ENCODE results near the gene ARPP21. TPM values are rescaled to one million over a fixed set of nuclear protein-coding genes. Genes with fewer than 3 reads are reported as not detected.

The ARPP21 gene
- total RNA-seq, 8 experiments from 2014 or later = 0.25 to 3.9 (median 1.8) TPM; not detected in 1

DNA sequence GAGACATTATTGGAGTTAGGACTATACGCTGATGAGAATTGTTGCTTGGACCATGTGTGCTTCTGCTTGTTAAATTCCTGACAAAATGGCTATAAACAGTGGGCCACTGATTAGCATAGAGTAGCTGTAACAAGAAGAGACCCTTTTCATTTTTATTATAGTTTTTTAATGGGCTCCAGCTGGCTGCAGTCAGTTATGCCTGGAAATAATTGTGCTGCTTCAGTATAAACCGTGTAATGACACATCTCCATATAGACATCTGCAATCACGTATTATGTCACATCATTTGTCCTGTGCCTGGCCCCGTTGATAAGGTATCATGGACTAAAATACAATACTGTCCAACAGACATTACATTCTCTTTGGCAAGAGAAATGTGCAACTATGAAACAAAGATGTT lies 50.9 kb downstream of the ARPP21 start:
- in situ Hi-C loops (cut with MboI; ENCODE audit: low pct_unique_long_range_greater_than_20kb in 2 of 9, low sequenced_read_pairs in 9 of 9, unreplicated experiment in 9 of 9) = no loop called here
- Histone ChIP-seq H3K4me3 (no peak overlapping the region), H3K27ac (no peak overlapping the region), H3K4me1 (replicated peaks in 1 of 2) (no peaks in the 10 kb centered on the region)
- 0 to 100% (median 67%) methylated on average over 1 to 4 of the region's 4 CpGs; no CpG with 5 or more reads in 1 of the 10 experiments for WGBS, 10 experiments
- ATAC-seq (replicated peaks in 6 of 8) = peak in 1 of 8 experiments; percentile 19

DNA sequence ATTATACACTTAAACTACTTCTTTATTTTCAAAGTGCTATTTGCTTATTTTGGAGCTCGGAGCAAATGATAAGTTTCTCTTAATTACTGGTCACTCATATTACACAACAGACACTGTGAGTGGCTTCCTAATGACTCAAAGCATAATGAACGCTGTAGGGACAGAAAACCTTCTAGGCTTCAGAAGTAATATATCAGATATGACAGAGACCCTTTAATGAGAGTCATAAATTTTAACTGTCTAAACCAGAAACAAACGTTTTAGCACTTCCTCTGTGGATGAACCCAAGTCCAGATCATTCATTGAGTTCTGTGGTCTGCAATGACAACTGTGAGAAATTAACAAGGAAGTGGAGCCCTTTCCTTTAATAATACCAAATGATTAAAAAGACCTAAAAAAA lies 66.6 kb downstream of the ARPP21 start:
- peak in 5 of 8 experiments; percentile 63 to 87 (median 83) for ATAC-seq (replicated peaks in 6 of 8)
- in situ Hi-C loops (cut with MboI; ENCODE audit: low pct_unique_long_range_greater_than_20kb in 2 of 9, low sequenced_read_pairs in 9 of 9, unreplicated experiment in 9 of 9) = no loop called here
- Histone ChIP-seq H3K27ac (no peak overlapping the region), H3K4me3 (no peak overlapping the region), H3K4me1 (replicated peaks in 1 of 2) (peaks cover 6 to 11% of the 10 kb centered on the region in 2 donors)
- 6 to 90% (median 36%) methylated on average over 1 to 3 of the region's 3 CpGs for WGBS, 10 experiments

DNA sequence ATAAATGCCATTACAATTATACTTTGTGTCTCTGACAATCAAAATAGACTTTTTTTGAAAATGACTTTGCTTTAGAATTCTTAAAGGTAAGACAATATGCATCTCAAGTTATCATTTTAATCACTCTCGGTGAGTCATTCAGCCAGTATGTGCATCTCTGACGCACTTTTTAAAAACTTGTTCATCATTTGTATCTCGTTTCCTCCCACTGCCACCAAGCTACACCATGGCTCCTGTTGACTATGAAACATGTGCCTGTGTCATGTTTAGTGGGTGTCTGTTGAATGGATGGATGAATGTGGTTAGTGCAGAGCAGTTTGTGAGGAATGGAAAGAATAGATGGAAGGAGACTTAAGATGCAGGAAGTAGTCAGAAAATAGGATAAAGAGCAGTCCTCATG lies 68.6 kb downstream of the ARPP21 start:
- Histone ChIP-seq H3K4me3 (no peak overlapping the region), H3K4me1 (replicated peaks in 1 of 2) (peaks cover 6 to 16% of the 10 kb centered on the region in 2 donors), H3K27ac (no peak overlapping the region)
- WGBS, 10 experiments = 14 to 100% (median 81%) methylated on average over 1 to 3 of the region's 3 CpGs; no CpG with 5 or more reads in 2 of the 10 experiments
- peak in 2 of 8 experiments; percentile 57 to 74 for ATAC-seq (replicated peaks in 6 of 8)
- in situ Hi-C loops (cut with MboI; ENCODE audit: low pct_unique_long_range_greater_than_20kb in 2 of 9, low sequenced_read_pairs in 9 of 9, unreplicated experiment in 9 of 9) = no loop called here

DNA sequence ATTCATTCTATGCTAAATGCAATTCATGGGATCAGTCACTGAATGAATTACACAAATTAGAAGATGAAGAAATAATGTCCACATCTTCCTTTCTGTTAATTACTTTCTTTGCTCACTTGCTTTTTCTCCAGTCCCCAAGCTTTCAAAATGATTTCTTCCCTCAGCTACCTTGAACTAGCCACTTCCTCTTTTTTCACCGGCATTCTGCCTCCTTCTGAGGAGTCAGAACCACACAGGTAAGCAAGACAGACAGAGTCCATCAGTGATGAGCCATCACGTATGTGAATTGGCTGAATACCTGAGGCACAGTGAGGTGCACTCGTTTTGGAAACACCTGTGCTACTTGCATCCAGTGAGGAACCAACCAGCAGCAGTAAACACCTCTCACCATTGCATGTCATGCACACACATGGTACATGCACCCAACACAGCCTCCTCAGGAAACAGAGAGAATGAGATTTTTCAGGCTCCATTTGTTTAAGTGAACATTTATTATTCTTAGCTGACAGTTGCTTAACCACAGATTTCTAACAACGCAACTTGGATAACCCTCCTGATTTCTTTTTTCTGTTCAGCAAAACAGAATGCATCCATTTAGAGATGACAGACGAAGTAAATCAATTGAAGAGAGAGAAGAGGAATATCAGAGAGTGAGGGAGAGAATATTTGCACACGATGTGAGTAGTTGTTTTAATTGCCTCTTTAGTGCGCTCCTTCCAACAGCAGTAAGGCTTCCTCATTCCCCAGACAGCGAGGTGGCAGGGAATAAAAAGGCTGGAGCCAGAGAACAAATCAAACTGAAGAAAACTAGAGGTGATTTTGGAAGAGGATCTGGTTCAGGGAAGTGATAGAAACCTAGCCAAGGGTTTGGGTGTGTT lies 69.3 kb downstream of the ARPP21 start:
- Histone ChIP-seq H3K27ac (peak overlapping the region in 1 of 2 donors; percentile 15), H3K4me1 (replicated peaks in 1 of 2) (peaks cover 6 to 16% of the 10 kb centered on the region in 2 donors), H3K4me3 (no peak overlapping the region)
- 3 to 83% (median 64%) methylated on average over 2 to 8 of the region's 8 CpGs; no CpG with 5 or more reads in 1 of the 10 experiments for WGBS, 10 experiments
- in situ Hi-C loops (cut with MboI; ENCODE audit: low pct_unique_long_range_greater_than_20kb in 2 of 9, low sequenced_read_pairs in 9 of 9, unreplicated experiment in 9 of 9) = no loop called here
- peak in 5 of 8 experiments; percentile 57 to 76 (median 74) for ATAC-seq (replicated peaks in 6 of 8)

DNA sequence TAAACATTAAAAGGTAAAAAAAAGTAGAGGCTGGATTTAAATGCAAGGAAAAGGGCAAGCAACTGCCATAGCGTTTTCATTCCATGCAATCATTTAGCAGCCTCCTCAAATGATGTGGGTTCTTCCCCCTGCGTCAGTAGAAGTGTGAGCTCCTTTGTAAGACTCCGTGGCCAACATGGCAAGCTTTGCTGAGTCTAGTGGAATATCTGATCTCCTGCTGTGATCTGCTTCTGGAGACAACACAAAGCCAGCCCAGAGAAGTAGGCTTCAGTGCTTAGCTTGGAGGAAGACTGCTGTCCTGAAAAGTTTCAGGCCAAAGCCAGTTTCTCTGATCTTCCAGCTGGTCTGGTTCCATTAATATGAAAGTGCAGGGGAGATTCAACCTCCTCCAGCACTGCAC lies 70.4 kb downstream of the ARPP21 start:
- 10 to 100% (median 73%) methylated on average over 1 to 3 of the region's 3 CpGs; no CpG with 5 or more reads in 3 of the 10 experiments for WGBS, 10 experiments
- H3K27ac ChIP-seq = no peak overlapping the region

DNA sequence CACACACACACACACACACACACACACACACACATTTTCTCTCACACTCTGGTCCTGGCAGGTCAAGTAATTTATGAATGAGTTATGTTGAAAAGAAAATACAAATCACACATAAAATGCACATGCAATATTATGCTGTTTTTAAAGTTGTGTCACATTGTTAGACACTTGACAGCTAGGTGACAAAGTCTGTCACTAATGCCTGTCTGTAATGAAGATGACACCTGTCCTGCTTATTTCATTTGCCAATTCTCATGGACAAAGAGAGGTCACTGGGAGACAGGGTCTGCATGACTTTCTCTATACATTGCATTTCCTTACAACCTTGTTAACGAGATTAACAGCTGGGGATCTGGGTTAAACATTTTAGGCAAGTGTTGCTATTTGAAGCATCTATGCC lies 71.2 kb downstream of the ARPP21 start:
- in situ Hi-C loops (cut with MboI; ENCODE audit: low pct_unique_long_range_greater_than_20kb in 2 of 9, low sequenced_read_pairs in 9 of 9, unreplicated experiment in 9 of 9) = no loop called here
- Histone ChIP-seq H3K4me3 (no peak overlapping the region), H3K27ac (no peak overlapping the region), H3K4me1 (replicated peaks in 1 of 2) (peaks cover 6 to 16% of the 10 kb centered on the region in 2 donors)
- WGBS, 10 experiments = 0 to 100% (median 53%) methylated on average over 1 of the region's 1 CpG; no CpG with 5 or more reads in 2 of the 10 experiments
- no peak for ATAC-seq (replicated peaks in 6 of 8)

More for the DNA sequence above, 70.4 kb downstream of the ARPP21 start:
- no peak for ATAC-seq (replicated peaks in 6 of 8)
- Histone ChIP-seq H3K4me1 (replicated peaks in 1 of 2) (peaks cover 6 to 16% of the 10 kb centered on the region in 2 donors), H3K4me3 (no peak overlapping the region)
- in situ Hi-C loops (cut with MboI; ENCODE audit: low pct_unique_long_range_greater_than_20kb in 2 of 9, low sequenced_read_pairs in 9 of 9, unreplicated experiment in 9 of 9) = no loop called here

DNA sequence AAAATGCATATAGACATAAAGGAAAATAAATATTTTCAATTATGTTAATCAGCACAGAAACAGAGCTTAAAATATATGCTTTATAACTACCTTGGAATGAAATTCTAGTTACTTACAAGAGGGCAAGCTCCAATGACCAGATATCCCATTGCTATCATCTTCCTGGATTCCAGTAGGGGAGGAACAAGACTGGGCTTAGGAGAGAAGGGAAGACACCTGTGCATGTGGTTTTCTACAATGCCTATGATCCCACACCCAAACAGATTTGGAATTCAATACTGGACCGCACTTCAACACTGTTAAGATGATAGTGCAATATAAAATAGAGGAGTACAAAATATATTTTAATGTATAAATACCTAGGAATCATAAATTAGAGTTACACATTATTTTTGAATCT lies 79.6 kb downstream of the ARPP21 start:
- WGBS, 10 experiments = 50 to 100% (median 80%) methylated on average over 1 of the region's 1 CpG; no CpG with 5 or more reads in 1 of the 10 experiments

DNA sequence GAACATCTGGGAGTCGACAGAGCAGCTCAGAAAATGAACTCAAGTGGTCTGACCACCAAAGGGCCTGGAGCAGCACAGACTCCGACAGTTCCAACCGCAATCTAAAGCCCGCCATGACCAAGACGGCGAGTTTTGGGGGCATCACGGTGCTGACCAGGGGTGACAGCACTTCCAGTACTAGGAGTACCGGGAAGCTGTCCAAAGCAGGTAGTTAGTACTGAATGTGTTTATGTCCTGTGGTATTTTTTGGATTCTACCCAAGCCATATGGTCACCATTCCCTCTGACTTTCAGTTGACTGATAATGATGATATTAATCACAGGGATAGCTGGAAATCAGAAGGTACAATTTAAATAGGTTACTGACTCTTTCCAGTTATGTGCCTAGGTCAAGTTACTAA lies 82.3 kb downstream of the ARPP21 start:
- in situ Hi-C loops (cut with MboI; ENCODE audit: low pct_unique_long_range_greater_than_20kb in 2 of 9, low sequenced_read_pairs in 9 of 9, unreplicated experiment in 9 of 9) = no loop called here
- Histone ChIP-seq H3K27ac (no peak overlapping the region), H3K4me3 (no peak overlapping the region), H3K4me1 (replicated peaks in 1 of 2) (peaks cover 0 to under 1% of the 10 kb centered on the region in 2 donors)
- no peak for ATAC-seq (replicated peaks in 6 of 8)
- WGBS, 10 experiments = 15 to 100% (median 71%) methylated on average over 1 to 7 of the region's 8 CpGs; no CpG with 5 or more reads in 2 of the 10 experiments

More for the DNA sequence above, 79.6 kb downstream of the ARPP21 start:
- in situ Hi-C loops (cut with MboI; ENCODE audit: low pct_unique_long_range_greater_than_20kb in 2 of 9, low sequenced_read_pairs in 9 of 9, unreplicated experiment in 9 of 9) = no loop called here
- H3K27ac ChIP-seq = no peak overlapping the region
- no peak overlapping the region for H3K4me3 ChIP-seq
- no peak for ATAC-seq (replicated peaks in 6 of 8)
- H3K4me1 ChIP-seq (replicated peaks in 1 of 2) = no peaks in the 10 kb centered on the region

DNA sequence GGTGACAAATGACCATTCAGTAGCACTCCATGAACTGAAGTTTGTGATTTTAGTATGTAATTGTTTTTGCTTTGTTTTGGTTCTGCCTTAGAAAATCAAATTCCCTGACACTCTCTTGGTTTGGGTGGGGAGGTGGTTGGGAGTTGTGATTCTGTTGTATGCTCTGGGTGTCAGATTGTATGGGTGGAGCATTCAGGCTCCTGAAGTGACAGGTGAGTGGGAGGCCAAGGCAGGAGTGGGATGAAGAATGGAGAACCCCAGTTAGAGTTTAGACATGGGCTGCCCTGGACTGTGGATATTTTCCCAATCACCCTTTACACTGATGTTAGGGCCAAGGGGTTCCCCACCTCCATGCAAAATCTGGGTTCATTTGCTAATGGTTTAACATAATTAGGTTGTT lies 83.6 kb downstream of the ARPP21 start:
- Histone ChIP-seq H3K4me3 (no peak overlapping the region), H3K4me1 (replicated peaks in 1 of 2) (peaks cover 0 to 7% of the 10 kb centered on the region in 2 donors), H3K27ac (no peak overlapping the region)
- in situ Hi-C loops (cut with MboI; ENCODE audit: low pct_unique_long_range_greater_than_20kb in 2 of 9, low sequenced_read_pairs in 9 of 9, unreplicated experiment in 9 of 9) = no loop called here
- ATAC-seq (replicated peaks in 6 of 8) = no peak

DNA sequence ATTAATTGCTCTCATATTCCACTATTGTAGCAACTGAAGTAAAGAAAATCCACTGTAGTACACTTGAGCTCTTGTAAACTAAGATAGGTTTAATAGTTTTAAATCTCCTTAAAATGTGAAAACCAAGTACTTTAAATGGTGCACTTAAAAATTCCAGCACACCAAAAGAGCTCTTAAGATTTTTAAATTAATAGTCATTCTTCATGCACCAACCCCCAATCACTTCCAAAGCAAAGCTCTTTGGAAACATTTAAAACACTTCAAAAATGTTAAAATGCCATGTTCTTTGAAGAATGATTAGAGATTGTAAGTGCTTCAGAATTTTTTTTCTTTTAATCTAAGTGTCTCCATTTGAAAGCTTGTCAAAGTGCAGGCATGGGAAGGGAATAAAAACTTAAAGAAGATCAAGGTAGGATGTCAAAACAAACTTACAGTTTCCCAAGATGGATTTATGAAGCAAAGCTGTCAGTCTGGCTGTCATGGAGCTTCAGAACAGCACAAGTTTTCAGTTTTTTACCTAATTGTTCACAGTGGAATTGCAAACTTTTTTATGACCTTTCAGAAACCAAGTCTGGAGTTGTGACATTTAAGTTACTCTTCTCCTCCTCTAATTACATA lies 84.3 kb downstream of the ARPP21 start:
- Histone ChIP-seq H3K4me3 (no peak overlapping the region), H3K27ac (no peak overlapping the region), H3K4me1 (replicated peaks in 1 of 2) (peaks cover 0 to 7% of the 10 kb centered on the region in 2 donors)
- in situ Hi-C loops (cut with MboI; ENCODE audit: low pct_unique_long_range_greater_than_20kb in 2 of 9, low sequenced_read_pairs in 9 of 9, unreplicated experiment in 9 of 9) = no loop called here
- ATAC-seq (replicated peaks in 6 of 8) = no peak

DNA sequence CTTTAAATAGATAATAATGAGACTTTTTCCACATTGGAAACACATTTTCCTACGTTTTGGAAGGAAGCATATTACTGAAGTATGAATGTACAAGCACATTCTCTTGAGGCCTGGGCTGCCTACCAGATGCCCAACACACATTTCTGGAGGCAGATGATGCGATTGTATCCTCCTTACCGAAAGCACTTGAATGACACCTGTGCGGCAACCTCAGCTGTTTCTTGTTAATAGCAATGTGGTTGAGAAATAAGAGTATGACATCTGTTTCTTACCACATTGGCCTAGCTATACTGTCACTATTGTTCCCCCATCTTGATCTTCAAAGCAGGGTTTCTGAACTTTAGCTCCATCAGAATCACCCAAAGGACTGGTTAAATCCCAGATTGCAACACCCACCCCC lies 84.8 kb downstream of the ARPP21 start:
- peaks cover 0 to 7% of the 10 kb centered on the region in 2 donors for H3K4me1 ChIP-seq (replicated peaks in 1 of 2)
- WGBS, 10 experiments = 0 to 100% (median 60%) methylated on average over 1 to 4 of the region's 4 CpGs; no CpG with 5 or more reads in 1 of the 10 experiments
- in situ Hi-C loops (cut with MboI; ENCODE audit: low pct_unique_long_range_greater_than_20kb in 2 of 9, low sequenced_read_pairs in 9 of 9, unreplicated experiment in 9 of 9) = no loop called here
- no peak for ATAC-seq (replicated peaks in 6 of 8)
- no peak overlapping the region for H3K4me3 ChIP-seq
- H3K27ac ChIP-seq = no peak overlapping the region

DNA sequence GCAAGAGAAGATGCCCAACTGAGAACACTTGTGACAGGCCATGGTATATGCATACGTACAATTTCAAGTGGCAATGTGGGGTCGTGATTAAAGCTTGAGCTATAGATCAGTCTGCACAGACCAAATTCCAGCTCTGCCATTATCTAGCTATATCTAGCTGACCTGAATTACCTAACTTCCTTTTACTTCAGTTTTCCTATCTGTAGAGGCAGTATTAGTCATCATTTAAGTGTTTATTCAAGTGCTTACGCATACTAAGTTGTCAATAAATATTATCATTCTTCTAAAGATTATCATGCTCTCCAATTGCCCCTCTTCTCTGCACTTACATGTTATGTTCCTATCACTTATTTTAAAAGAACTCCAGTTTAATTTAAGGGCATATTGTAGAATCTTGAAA lies 87.9 kb downstream of the ARPP21 start:
- 8 to 100% (median 81%) methylated on average over 1 to 3 of the region's 3 CpGs; no CpG with 5 or more reads in 1 of the 10 experiments for whole genome bisulfite sequencing, 10 experiments
- Histone ChIP-seq H3K4me3 (no peak overlapping the region), H3K27ac (no peak overlapping the region), H3K4me1 (replicated peaks in 1 of 2) (peaks cover 0 to 7% of the 10 kb centered on the region in 2 donors)
- ATAC-seq (replicated peaks in 6 of 8) = peak in 1 of 8 experiments; percentile 24
- in situ Hi-C loops (cut with MboI; ENCODE audit: low pct_unique_long_range_greater_than_20kb in 2 of 9, low sequenced_read_pairs in 9 of 9, unreplicated experiment in 9 of 9) = no loop called here

DNA sequence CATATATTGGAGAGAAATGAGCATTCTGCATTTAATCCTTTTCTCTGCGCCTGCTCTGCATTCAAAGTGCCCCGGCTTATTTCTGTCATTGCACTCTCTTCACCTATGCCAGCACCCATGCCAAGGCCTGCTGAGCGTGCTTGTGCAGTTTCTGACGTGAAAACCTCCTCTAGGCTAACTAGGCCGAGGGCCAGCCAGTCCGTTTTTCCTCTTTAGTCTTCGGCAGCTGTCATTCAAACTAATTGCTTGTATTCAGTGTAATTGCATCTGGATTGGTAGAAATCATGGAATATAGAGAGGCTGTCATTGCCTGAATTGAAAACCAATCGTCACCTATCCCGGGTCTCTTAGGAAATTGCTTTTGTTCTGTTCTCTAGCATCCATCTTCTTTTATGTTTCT lies 94.0 kb downstream of the ARPP21 start:
- WGBS, 10 experiments = 2 to 90% (median 78%) methylated on average over 2 to 9 of the region's 9 CpGs; no CpG with 5 or more reads in 1 of the 10 experiments
- Histone ChIP-seq H3K4me1 (replicated peaks in 1 of 2) (peaks cover 7 to 10% of the 10 kb centered on the region in 2 donors), H3K27ac (no peak overlapping the region), H3K4me3 (no peak overlapping the region)
- in situ Hi-C loops (cut with MboI; ENCODE audit: low pct_unique_long_range_greater_than_20kb in 2 of 9, low sequenced_read_pairs in 9 of 9, unreplicated experiment in 9 of 9) = no loop called here
- ATAC-seq (replicated peaks in 6 of 8) = no peak
